Liver (tissue), 2 donors: ENCODE measurements around the gene APOBEC3A.

Source experiments
- CTCF ChIP-seq: fragments of 150-350 bp; IDR thresholded peaks from 2 replicates; pipeline ENCODE4 v1.5.1; 2017; ENCODE audit warnings: improper control_type of control experiment, low read depth, low read length; ENCODE audit not compliant: missing input control
- MAX ChIP-seq: IDR thresholded peaks from 2 replicates; pipeline ENCODE4 v1.6.1; 2016; ENCODE audit warnings: antibody characterized with exemption
- donor health status: healthy.

- TF ChIP-seq MAX (no peak), CTCF (no peak)
These were observed 32.1 kb downstream of the APOBEC3A start for GRCh38 chr22:38989466-38989865.
